OCI-LY1 (cell line): Measurements from ENCODE around the gene ZKSCAN3.
"Not testable (repeated sequence)": the region's sequence is repeated elsewhere in the genome, so short reads cannot be mapped to it uniquely, and the experiment has no call there.

Experiments
- H2AFZ ChIP-seq: fragments of 200-600 bp; sonication (generic), shearing (Covaris generic); 2 replicates; pipeline ENCODE4 v1.6.0; 2014; ENCODE audit warnings: antibody characterized with exemption, mild to moderate bottlenecking, low read length
- H3F3A ChIP-seq: fragments of 200-600 bp; sonication (generic), shearing (Covaris generic); 2 replicates; pipeline ENCODE4 v1.6.0; 2014; ENCODE audit warnings: mild to moderate bottlenecking, antibody characterized with exemption, low read length, moderate library complexity; ENCODE audit not compliant: insufficient read depth
- H3K27ac ChIP-seq: fragments of 200-600 bp; sonication (generic); 2 replicates; pipeline ENCODE4 v1.5.1; 2014; ENCODE audit warnings: low read length, mixed run types, mild to moderate bottlenecking, low read depth; ENCODE audit not compliant: poor library complexity, severe bottlenecking
- H3K27me3 ChIP-seq: fragments of 200-600 bp; sonication (generic); 2 replicates; pipeline ENCODE4 v1.6.0; 2014; ENCODE audit warnings: antibody characterized with exemption, mild to moderate bottlenecking, low read length, moderate library complexity; ENCODE audit not compliant: insufficient read depth
- H3K36me3 ChIP-seq: fragments of 200-600 bp; sonication (generic); 2 replicates; pipeline ENCODE4 v1.6.1; 2014; ENCODE audit warnings: mild to moderate bottlenecking, antibody characterized with exemption, low read length, moderate library complexity, mixed read lengths; ENCODE audit not compliant: insufficient read depth
- H3K4me1 ChIP-seq: fragments of 200-600 bp; sonication (generic); 2 replicates; pipeline ENCODE4 v1.5.1; 2014; ENCODE audit warnings: mild to moderate bottlenecking, low read length, moderate library complexity; ENCODE audit not compliant: insufficient read depth, severe bottlenecking
- H3K4me2 ChIP-seq: fragments of 200-600 bp; sonication (generic), shearing (Covaris generic); 2 replicates; pipeline ENCODE4 v1.6.1; 2014; ENCODE audit warnings: low read length
- H3K4me3 ChIP-seq: fragments of 200-600 bp; sonication (generic); 2 replicates; pipeline ENCODE4 v1.5.1; 2014; ENCODE audit warnings: low read length, low read depth, mild to moderate bottlenecking, mixed read lengths; ENCODE audit not compliant: poor library complexity, severe bottlenecking
- H3K79me2 ChIP-seq: fragments of 200-600 bp; shearing (Covaris generic); 2 replicates; pipeline ENCODE4 v1.6.1; 2016; ENCODE audit warnings: mixed run types, low read length, mixed read lengths; ENCODE audit not compliant: insufficient read depth
- H3K9ac ChIP-seq: fragments of 200-600 bp; sonication (generic), shearing (Covaris generic); 2 replicates; pipeline ENCODE4 v1.6.1; 2014; ENCODE audit warnings: mild to moderate bottlenecking, low read length, mixed read lengths
- H3K9me2 ChIP-seq: fragments of 200-600 bp; sonication (generic), shearing (Covaris generic); 2 replicates; pipeline ENCODE4 v1.6.1; 2014; ENCODE audit warnings: low read depth, mild to moderate bottlenecking, low read length, mixed read lengths
- H3K9me3 ChIP-seq: fragments of 200-600 bp; shearing (Covaris generic); 2 replicates; pipeline ENCODE4 v1.6.1; 2014; ENCODE audit warnings: low read length, mixed read lengths
- H4K20me1 ChIP-seq: fragments of 200-600 bp; sonication (generic), shearing (Covaris generic); 2 replicates; pipeline ENCODE4 v1.6.0; 2016; ENCODE audit warnings: mild to moderate bottlenecking, low read length; ENCODE audit not compliant: insufficient read depth
- EZH2 ChIP-seq: fragments of 200-600 bp; sonication (generic), shearing (Covaris generic); IDR thresholded peaks from 2 replicates; pipeline ENCODE4 v1.8.0; 2017; ENCODE audit warnings: borderline replicate concordance, mixed run types, mild to moderate bottlenecking, antibody characterized with exemption, low read length, moderate library complexity, mixed read lengths
- TF ChIP-seq, protein P1 (sequence below): fragments of 200-600 bp; sonication (generic), shearing (Covaris generic); IDR thresholded peaks from 2 replicates; pipeline ENCODE4 v1.5.1; 2017; ENCODE audit warnings: mild to moderate bottlenecking, antibody characterized with exemption, low read length, moderate library complexity, mixed read lengths

ZKSCAN3 gene

DNA sequence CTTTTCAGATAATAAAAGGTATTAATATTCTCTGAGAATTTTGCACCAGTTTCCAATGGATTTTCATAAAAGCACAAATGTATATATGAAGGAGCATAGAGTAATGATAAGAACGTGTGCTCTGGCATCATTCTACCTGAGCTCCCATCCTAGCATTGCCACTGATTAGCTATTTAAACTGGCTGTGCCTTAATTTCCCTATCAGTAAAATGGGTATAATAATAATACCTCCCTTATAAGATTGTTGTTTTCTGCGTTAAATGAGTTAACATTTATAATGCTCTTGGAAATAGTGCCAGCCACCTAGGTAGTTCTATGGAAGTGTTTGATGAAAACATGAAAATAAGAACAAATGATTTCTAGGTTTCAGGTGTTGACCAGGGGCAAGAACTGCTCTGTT, 11.2 kb downstream of the ZKSCAN3 start:
- Histone ChIP-seq H3K36me3 (peaks cover 56% of the 10 kb centered on the region), H3K27me3 (no peaks in the 10 kb centered on the region), H3K4me1 (peaks cover 5% of the 10 kb centered on the region), H3F3A (no peaks in the 10 kb centered on the region), H3K9ac (no peak overlapping the region), H4K20me1 (no peaks in the 10 kb centered on the region), H3K79me2 (no peaks in the 10 kb centered on the region), H2AFZ (no peak overlapping the region), H3K4me3 (no peak overlapping the region), H3K9me3 (no peaks in the 10 kb centered on the region), H3K27ac (no peak overlapping the region), H3K9me2 (no peaks in the 10 kb centered on the region), H3K4me2 (no peak overlapping the region)
- no peak for TF ChIP-seq EZH2
- TF ChIP-seq, protein P1, sequence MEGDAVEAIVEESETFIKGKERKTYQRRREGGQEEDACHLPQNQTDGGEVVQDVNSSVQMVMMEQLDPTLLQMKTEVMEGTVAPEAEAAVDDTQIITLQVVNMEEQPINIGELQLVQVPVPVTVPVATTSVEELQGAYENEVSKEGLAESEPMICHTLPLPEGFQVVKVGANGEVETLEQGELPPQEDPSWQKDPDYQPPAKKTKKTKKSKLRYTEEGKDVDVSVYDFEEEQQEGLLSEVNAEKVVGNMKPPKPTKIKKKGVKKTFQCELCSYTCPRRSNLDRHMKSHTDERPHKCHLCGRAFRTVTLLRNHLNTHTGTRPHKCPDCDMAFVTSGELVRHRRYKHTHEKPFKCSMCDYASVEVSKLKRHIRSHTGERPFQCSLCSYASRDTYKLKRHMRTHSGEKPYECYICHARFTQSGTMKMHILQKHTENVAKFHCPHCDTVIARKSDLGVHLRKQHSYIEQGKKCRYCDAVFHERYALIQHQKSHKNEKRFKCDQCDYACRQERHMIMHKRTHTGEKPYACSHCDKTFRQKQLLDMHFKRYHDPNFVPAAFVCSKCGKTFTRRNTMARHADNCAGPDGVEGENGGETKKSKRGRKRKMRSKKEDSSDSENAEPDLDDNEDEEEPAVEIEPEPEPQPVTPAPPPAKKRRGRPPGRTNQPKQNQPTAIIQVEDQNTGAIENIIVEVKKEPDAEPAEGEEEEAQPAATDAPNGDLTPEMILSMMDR, result no peak

DNA sequence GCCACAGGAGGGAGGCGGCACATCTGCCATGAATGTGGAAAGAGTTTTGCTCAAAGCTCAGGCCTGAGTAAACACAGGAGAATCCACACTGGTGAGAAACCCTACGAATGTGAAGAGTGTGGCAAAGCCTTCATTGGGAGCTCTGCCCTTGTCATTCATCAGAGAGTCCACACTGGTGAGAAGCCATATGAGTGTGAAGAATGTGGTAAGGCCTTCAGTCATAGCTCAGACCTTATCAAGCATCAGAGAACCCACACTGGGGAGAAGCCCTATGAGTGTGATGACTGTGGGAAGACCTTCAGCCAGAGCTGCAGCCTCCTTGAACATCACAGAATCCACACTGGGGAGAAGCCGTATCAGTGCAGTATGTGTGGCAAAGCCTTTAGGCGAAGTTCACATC, 15.8 kb downstream of the ZKSCAN3 start:
- H3K27me3 ChIP-seq, H3K4me3 ChIP-seq, H3K4me2 ChIP-seq, H3F3A ChIP-seq, H2AFZ ChIP-seq, H3K9me3 ChIP-seq, H3K9me2 ChIP-seq, H4K20me1 ChIP-seq, H3K79me2 ChIP-seq, H3K4me1 ChIP-seq, H3K27ac ChIP-seq, H3K9ac ChIP-seq: not testable (repeated sequence)
- peaks cover 82% of the 10 kb centered on the region for H3K36me3 ChIP-seq

DNA sequence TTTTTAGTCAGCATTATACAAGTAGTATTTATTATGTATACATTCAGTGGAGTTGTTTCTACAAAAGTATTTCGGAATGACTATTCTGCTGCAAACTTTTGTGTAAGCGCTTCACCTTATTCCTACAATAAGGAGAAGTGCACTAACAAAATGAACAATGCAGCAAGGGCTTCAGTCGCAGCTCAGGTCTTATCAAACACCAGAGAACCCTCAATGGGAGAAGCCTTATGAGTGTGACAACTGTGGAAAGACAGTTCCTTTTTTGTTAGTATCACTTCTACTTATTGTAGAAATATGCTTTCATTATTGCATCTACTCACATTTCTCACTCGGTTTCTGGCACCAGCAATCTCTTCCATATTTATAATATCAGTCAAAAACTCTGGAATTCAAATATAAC, 18.8 kb downstream of the ZKSCAN3 start:
- no peak overlapping the region for H2AFZ ChIP-seq
- TF ChIP-seq, protein P1, result no peak
- no peak for TF ChIP-seq EZH2
- peaks cover 13% of the 10 kb centered on the region for H3K4me1 ChIP-seq
- no peaks in the 10 kb centered on the region for H4K20me1 ChIP-seq
- no peak overlapping the region for H3K27ac ChIP-seq
- H3K79me2 ChIP-seq, result no peaks in the 10 kb centered on the region
- peaks cover 54% of the 10 kb centered on the region for H3K36me3 ChIP-seq
- H3K4me3 ChIP-seq, result no peak overlapping the region
- no peak overlapping the region for H3K9ac ChIP-seq
- no peaks in the 10 kb centered on the region for H3F3A ChIP-seq
- no peaks in the 10 kb centered on the region for H3K9me2 ChIP-seq
- no peaks in the 10 kb centered on the region for H3K27me3 ChIP-seq
- H3K9me3 ChIP-seq, result peaks cover 3% of the 10 kb centered on the region; the same call in 1 of the 2 replicates
- no peak overlapping the region for H3K4me2 ChIP-seq

DNA sequence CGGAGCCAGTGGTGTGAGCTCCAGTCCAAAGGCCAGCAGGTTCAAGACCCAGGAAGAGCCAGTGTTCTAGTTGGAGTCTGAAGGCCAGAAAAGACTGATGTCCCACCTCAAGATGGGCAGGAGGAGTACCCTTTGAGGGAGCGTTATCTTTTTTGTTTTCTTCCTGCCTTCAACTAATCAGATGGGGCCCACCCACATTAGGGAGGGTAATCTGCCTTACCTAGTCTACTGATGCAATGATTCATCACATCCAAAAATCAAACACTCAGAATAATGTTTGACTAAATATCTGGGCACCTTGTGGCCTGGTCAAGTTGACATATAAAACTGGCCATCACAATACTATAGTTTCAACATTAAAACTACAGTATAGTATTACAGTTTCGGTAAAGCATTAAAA, 19.7 kb downstream of the ZKSCAN3 start:
- no peaks in the 10 kb centered on the region for H4K20me1 ChIP-seq
- no peak overlapping the region for H3K9ac ChIP-seq
- peaks cover 13% of the 10 kb centered on the region for H3K4me1 ChIP-seq
- H2AFZ ChIP-seq, result no peak overlapping the region
- TF ChIP-seq, protein P1, result no peak
- no peak for TF ChIP-seq EZH2
- H3K36me3 ChIP-seq, result peaks cover 45% of the 10 kb centered on the region
- H3K9me3 ChIP-seq, result peaks cover 4% of the 10 kb centered on the region; the same call in 1 of the 2 replicates
- H3K4me2 ChIP-seq, result no peak overlapping the region
- H3K4me3 ChIP-seq, result no peak overlapping the region
- no peaks in the 10 kb centered on the region for H3K27me3 ChIP-seq
- no peaks in the 10 kb centered on the region for H3K79me2 ChIP-seq
- H3K27ac ChIP-seq, result no peak overlapping the region
- peaks cover 4% of the 10 kb centered on the region for H3F3A ChIP-seq
- H3K9me2 ChIP-seq, result no peaks in the 10 kb centered on the region
